GM23248 (cell line): ENCODE measurements around the gene RIPPLY3.

Experiments
- EZH2 ChIP-seq: fragments of 200-600 bp; sonication (generic); IDR thresholded peaks from 2 replicates; pipeline ENCODE4 v1.6.1; 2018; ENCODE audit warnings: antibody characterized with exemption, mild to moderate bottlenecking; ENCODE audit not compliant: insufficient read depth, poor library complexity, severe bottlenecking
- EZH2phosphoT487 ChIP-seq: fragments of 200-600 bp; sonication (generic); IDR thresholded peaks from 2 replicates; pipeline ENCODE4 v1.6.1; 2018; ENCODE audit warnings: antibody characterized with exemption, moderate library complexity, mild to moderate bottlenecking, low read depth; ENCODE audit not compliant: insufficient read depth

GRCh38 chr21:36965720-36966065, 40.8 kb upstream of the RIPPLY3 start:
- TF ChIP-seq EZH2 (no peak), EZH2phosphoT487 (no peak)
